ENCODE measurements around the gene ARL5B.
A peak's percentile ranks its signal among the peaks of the same experiment; 100 is the strongest.
"Not testable (repeated sequence)": the region's sequence is repeated elsewhere in the genome, so short reads cannot be mapped to it uniquely, and the experiment has no call there.

Gene ARL5B

GRCh38 chr10:18659125-18659818, at the start of gene ARL5B:
Gene ARL5B (plus strand): TSS chr10:18659431. CDS start chr10:18659638, 207 bp downstream.
- peak; percentile 94 for DNase-seq

DNA sequence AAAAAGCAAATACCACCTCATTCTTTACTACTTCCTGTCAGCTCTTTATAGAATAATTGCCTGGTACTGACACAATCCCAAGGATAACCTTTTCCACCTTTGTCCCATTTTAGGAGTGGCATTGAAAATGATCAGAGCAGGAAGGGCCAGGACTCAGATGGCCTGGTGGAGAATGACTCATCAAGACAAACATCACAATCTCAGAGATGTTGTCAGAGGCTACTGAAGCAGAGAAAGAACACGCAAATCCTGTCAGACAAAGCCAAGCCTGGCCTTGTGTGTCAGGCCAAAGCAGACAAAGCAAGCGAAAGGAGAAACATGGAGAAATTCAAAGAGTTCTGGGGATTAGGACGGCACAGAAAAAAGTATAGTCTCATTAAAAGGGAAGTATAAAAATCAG, 48.7 kb upstream of the ARL5B start:
- DNase-seq: peak; percentile 3

DNA sequence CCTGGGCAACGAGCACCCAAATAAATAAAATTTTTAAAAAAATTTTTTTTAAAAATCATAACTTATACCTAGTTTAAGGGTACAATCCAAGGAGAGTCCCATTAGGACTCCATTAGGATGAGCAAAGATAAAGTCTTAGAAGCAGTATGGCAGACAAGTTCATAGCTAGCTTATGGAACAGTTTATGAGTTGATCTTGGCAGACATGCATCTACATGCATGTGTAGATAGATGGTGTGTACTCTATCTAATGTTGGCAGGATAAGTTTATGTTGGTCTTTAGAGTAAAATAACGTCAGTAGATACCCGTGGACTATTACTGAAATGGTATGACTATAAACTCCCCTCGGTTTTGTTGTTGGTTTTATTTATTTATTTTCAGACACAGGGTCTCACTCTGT, 48.1 kb upstream of the ARL5B start:
- no peak for DNase-seq

- no peak for DNase-seq
Observed at GRCh38 chr10:18615618-18616017, 43.6 kb upstream of the ARL5B start.

- no peak for DNase-seq
Observed at GRCh38 chr10:18616337-18616736, 42.9 kb upstream of the ARL5B start.

DNA sequence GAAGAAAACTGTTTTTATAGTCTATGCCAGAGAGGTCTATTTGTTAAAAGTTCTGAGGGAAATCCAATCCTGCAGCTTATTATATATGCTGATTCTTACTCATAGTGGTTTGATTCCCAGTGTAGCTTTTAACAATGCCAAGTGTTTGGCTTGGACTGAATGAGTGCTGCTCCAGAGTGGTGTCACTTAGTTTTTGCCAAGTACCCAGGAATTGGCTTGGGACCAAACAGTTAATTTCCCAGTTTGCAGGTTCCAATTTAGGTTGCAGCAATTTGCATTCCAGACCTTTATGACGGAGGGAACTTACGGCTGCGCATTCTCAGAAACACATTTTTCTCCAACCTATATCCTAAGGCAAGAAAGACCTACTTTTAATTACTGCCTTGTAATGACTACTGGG, 40.2 kb upstream of the ARL5B start:
- DNase-seq: peak; percentile 62

DNA sequence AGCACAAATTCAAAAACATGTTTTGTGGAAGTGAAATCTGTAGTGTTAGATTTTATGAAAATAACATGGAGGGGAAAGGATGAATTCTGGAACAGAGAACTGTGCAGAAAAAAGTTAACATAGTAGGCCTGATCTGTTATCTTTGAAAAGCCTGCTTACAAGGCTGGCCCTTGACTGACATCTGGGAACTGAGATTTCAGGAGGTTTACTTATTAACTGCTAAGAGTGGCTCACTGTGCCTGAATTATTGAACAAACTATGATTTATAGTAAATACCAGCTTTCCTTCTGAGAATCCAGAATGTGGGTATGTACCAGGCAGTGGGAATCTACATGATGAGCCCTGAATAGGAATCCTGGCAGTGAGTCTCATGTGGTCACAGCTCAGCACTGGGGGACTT, 38.4 kb upstream of the ARL5B start:
- DNase-seq: no peak

DNA sequence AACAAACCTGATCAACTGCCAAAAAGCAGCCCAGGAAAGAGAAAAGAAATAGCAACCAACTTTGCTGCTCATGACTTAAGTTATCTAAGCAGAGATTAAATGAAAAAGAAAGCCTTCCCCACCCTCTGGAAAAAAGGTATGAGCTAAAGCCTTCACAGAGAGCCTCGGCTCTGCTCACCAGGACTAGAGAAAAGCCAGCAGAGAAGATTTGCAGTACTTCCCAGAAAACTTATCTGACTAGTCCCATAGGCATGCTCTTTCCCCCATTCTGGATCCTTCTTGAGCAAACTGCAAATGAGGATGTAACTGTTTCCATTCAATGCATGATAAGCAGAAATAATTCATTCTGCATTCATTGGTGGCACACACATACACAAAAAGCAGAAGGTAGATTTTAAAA, 35.6 kb upstream of the ARL5B start:
- not testable (repeated sequence) for DNase-seq

DNA sequence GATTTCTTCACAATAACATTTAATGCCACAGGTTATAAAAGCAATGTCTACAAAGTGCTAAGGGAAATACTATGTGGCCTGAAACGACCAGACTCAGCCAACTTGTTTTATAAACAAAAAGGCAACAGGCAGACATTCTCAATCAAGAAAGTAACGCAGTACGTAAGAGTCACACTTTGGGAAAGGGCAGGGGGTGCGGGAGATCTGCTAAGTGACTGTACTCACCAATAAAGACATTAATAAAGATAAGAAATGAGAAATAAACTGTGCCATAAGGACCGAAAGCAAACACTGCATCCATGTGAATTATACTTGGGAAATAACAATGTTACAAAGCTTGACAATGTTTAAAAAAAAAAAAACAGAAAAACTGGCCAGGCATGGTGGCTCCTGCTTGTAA, 33.3 kb upstream of the ARL5B start:
- no peak for DNase-seq

- DNase-seq: peak; percentile 71
Observed at GRCh38 chr10:18627452-18628018, 31.7 kb upstream of the ARL5B start.

GRCh38 chr10:18632500-18632899, 26.7 kb upstream of the ARL5B start:
- DNase-seq: not testable (repeated sequence)

GRCh38 chr10:18635995-18636394, 23.2 kb upstream of the ARL5B start:
- DNase-seq: no peak

GRCh38 chr10:18637400-18637799, 21.8 kb upstream of the ARL5B start:
- DNase-seq: not testable (repeated sequence)

DNA sequence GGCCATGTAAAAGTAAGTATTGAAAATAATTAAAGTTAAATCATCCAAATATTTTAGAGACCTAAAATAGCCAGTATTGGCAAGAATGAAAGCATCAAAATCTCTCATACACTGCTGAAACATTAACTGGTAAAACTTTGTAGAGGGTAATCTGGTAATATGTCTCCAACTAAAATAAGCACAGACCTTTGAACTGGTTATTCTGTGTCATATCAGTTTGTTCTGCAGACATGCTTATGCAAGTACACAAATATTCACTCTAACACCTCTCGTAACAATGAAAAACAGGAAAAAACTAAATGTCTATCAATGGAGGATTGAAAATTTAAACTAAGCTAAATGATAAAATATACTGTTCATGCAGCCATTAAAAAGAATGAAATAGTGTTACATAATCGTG, 19.5 kb upstream of the ARL5B start:
- DNase-seq: not testable (repeated sequence)

- DNase-seq: no peak
Observed at GRCh38 chr10:18647151-18647550, 12.1 kb upstream of the ARL5B start.

GRCh38 chr10:18647945-18648344, 11.3 kb upstream of the ARL5B start:
- DNase-seq: no peak

DNA sequence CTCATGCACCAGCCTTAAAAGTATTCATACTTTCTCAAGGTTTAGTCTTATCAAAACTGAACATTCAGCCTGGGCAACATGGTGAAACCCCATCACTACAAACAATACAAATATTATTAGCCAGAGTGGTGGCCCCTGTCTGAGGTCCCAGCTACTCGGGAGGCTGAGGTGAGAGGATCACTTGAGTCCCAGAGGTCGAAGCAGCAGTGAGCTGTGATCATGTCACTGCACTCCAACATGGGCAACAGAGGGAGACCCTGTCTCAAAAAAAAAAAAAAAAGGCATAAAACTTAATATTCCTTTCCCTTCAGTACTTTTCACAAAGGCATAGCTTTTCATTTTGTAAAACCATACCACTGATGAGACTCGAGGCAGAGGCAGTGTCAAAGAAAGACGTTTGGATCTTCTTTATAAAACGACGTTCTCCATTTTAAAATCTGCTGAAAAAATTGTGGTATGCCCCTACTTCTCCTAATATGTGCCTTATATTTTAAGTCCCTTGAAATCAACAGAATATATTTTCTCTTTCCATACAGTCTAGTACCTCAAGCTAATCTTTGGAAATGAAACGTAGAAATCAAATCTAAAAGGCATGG, 9.8 kb upstream of the ARL5B start:
- DNase-seq: no peak

DNA sequence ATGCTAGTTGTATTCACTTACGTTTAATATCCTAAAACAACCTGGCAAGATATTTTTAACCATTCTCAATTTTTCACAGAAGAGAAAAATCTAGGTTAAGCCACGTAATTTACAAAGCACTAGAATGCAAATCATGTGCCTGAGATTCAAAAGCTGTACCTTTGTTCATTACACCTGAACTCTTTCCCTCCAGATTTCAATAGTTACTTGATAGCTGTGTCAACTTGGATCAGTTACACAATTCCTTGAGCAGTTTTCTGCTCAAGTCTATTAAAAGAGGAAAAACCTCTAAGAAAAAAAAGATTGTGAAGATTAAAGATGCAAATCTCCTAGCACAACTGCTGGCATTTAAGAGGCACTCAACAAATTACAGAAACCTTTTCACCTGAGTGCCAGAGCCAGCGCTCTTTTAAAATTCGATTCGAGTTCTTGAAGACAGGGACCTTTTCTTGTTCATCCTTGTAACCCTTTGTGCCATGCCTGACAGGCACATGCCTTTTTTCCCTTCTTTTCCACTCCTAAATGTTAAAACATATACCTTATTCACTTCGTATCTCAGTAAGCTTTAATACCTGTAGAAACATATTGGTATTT, 8.7 kb upstream of the ARL5B start:
- no peak for DNase-seq

- peak; percentile 86 for DNase-seq
Observed at GRCh38 chr10:18651324-18652007, 7.8 kb upstream of the ARL5B start, which contains the start of gene NSUN6. Gene NSUN6 (minus strand): TSS chr10:18651587. CDS start chr10:18651203, 384 bp downstream.

DNA sequence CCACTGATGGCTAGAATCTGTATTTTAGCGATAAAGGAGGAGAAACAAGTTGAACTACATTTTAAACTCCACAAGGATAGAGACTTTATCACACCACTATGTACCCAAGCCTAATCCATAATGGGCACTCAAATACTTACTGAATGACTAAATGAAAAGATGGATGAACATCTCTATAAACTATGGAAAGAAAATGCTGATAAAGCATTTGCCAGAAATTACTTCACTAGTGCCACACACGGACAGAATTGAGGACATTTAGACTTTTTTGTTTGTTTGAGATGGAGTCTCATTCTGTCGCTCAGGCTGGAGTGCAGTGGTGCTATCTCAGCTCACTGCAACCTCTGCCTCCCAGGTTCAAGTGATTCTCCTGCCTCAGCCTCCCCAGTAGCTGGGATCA, 6.1 kb upstream of the ARL5B start:
- DNase-seq: no peak

GRCh38 chr10:18656724-18657123, 2.5 kb upstream of the ARL5B start:
- no peak for DNase-seq

- DNase-seq: no peak
Observed at GRCh38 chr10:18658271-18659124, 733 bp upstream of the ARL5B start.
